GM21526 (cell line): ENCODE measurements around the gene TRIM61.

ENCODE experiments used
- ATAC-seq: cut with Tn5 transposase; IDR thresholded peaks from one replicate; pipeline ENCODE4 v1.9.1; 2021; ENCODE audit warnings: moderate library complexity; ENCODE audit not compliant: unreplicated experiment, low FRiP score

Gene TRIM61

DNA sequence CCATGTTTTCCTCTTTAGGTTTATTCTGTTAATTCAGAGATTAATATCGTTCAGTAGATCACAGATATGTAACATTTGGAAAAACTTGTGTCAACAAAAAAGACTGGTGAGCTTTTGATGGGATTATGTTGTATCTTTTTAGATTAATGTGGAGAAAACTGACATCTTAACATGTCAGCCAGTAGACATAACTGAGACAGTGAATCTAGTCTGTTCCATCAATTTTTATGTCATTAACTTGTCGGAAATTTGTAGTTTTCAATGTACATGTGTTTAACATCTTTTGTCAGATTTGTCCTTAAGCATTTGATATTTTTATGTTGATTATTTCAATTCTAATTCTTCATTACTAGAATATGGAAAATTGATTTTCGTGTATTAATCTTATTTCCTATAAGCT is 58.5 kb downstream of the TRIM61 start:
- no peak for ATAC-seq
